Measurements from ENCODE around the gene PCGF2.

PCGF2 gene

DNA sequence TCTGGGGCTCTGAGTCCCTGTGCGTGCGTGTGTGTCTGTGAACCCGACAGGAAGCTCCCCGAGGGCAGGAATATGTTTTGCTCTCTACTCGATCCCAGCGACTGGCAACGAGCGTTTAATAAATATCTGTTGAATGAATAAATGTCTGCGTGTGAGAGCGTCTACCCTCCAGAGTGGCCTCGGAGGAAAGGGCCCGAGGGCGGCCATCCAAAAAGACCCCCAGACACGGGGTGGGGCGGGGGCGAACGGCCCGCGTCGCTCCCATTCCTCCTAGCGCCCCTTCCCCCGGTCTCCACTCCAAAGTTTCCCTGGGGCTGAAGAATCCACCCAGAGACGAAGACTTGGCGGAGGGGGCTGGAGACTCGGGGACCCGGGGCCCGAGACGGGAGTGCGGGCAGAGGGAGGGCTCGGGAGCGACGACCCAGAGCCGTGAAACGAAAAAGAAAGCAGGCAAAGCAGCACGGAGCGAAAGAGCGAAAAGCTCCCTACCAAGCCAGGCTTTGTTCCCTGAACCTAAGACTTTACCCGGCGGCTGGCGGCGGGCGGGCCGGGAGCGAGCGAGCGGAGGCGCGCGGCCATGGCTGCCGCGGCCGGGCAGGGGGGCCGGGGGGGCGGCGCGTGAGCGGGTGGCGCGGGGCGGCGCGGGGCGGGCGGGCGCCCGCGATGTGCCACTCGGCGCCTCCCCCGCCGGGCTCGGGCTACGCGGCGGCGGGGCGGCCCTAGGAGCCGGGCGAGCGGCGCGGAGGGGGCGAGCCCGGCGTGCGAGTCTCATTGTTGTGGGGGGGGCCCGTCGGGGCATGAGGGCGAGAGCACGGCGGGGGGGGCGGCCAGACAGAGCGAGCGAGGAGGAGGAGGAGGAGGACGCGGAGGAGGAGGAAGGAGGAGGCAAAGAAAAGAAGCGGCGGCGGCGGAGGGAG lies 43.3 kb downstream of the PCGF2 start, which contains the start of gene MLLT6:
Gene MLLT6, plus strand, starts transcription at position 668 of the 917 bp plus-strand sequence. CDS start 360 bp downstream, outside the sequence.
- peak; percentile 57 to 66 (median 62) for DNase-seq (ENCODE audit: low read depth in 3 of 3, low spot score in 1 of 3)

DNA sequence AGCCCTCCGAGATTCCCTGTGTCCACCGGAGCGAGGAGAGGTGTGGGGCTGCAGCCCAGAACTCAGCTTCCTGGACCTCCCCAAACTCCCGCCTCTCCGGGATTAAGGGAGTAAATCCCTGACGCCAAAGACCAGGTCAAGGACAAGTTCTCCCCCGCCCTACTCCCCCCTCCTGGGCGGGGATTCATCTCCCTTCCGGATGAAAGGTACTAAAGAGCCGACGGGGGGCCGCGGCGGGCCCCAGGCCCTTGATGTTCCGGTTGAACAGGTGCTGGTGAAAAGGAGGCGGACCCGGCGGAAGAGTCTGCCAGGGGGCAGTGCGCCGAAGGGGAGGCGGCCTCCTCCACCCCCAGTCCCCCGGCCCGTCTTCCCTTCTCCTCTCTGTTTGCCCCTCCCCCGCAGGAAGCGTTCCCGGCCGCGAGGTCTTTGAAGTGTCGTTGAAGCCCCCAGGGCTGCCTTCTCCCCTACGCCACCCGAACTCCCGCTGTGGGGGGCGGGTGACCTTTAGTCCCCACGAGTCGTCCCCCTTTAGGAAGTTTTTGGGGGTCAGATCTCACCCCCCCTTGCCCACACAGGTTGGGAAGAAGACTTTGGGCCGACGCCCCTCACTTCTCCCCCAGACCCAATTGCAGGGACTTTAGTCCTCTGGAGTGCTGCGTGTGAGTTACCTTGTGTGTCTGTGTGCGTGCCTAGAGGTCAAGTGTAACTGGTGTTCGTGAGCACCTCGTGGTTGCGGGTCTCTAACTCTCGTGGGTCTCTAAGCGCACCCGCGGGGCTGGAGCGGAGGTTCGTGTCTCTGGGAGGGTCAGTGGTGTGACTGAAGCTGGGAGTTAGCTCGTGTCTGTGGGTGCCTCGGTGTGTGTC lies 44.2 kb downstream of the PCGF2 start:
- DNase-seq (ENCODE audit: low read depth in 3 of 3, low spot score in 1 of 3), result peak in 2 of 3 donors; percentile 30 to 79

DNA sequence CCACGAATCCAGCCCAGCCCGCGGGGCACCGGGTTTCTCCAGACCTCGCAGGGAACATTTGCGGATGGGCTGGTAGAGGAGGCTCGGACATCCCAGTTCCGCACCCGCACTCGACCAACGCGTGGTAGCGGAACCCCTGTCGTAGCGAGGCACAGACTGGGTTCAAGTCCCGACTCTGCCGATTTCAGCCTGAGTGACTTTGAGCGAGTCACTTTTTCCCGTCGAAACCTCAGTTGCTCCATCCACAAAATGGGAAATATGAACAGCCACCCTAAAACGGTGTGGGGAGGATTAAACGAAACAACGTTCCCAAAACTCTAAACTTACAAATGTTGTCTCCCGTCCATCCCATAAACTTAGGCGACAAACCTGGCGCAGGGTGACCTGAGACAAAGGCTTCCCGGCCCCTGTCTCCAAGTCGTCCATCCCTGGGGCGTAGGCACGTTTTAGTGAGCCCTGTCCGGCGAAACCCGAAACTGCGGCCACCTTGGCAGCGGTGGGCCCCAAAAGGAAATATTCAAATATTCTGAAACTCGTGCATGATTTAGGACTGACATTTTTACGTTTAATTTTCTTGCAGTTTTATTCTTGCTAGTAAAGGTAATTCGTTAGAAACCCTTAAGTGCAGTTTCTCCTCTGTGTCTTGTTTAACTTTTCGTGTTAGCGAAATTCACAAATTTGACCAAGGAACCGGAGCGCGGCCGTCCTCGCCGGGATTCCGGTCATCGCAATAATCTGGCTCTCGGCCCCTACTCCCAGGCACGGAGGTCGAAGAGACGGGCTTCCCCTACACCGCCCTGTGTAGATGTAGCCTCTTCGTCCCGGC lies 45.0 kb downstream of the PCGF2 start:
- no peak for DNase-seq (ENCODE audit: low read depth in 3 of 3, low spot score in 1 of 3)

DNA sequence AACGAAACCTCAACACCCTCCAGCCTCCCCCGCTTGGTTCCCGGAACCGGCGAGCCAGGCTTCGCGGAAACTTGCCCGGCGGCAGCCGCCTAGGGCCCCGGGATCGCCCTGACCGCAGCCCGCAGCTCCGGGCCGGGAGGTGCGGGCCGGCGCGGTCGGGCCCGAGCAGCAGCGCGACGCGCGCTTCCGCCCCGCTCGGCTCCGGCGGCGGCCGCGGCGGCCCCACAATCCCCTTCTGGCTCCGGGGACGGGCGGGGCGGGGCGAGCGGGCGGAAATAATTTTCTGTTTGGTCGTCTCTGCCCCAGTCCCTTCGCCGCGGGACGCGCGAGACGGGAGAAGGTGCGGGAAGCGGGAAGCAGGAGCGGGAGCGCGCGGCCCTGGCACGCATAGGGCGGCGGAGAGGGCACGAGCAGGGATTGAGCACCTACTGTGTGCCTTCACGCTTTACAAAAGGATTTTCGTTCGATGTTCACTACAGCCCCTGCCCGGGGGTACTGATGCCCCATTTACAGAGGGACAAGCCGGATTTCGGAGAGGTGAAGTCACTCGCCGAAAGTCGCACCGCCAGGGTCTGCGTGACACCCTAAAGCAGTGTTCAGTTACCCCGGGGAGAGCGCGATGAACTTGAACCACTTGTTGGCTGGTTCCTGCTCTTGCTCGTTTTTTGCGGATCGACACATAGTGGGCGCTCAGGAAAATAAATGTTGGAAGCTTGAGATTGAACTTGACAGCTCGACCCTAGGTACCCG lies 45.8 kb downstream of the PCGF2 start:
- peak; percentile 54 to 67 (median 58) for DNase-seq (ENCODE audit: low read depth in 3 of 3, low spot score in 1 of 3)

DNA sequence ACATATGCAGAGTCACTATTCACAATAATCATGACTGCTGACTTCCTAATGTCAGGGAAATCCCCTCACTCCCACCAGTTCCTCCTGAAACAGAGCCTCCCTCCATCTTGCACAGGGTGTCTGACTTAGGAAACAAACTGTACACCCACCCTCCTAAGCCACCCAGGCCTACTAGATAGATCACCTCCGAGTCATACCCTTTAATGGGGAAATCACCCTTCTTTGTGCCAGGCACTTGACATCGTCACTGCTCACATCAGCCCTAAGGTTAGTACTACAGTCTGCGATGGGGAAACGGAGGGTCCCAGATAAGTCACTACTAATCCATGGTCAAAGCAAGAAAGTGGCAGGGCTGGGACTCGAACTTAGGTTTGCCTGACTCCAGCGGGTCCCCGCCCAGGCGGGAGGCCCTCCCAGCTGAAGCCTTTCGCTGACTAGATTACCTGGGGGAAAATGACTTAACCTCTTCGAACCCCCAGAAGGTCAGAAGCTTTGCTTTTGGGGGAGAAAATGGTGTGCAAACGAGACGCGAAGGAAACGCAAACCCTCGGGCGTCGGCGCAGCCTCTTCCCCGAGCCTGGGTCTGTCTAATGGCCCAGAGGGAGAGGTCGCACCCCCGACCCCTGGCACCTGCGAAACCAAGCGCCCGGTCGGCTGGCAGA lies 46.5 kb downstream of the PCGF2 start:
- DNase-seq (ENCODE audit: low read depth in 3 of 3, low spot score in 1 of 3), result peak in 2 of 3 donors; percentile 26 to 69

DNA sequence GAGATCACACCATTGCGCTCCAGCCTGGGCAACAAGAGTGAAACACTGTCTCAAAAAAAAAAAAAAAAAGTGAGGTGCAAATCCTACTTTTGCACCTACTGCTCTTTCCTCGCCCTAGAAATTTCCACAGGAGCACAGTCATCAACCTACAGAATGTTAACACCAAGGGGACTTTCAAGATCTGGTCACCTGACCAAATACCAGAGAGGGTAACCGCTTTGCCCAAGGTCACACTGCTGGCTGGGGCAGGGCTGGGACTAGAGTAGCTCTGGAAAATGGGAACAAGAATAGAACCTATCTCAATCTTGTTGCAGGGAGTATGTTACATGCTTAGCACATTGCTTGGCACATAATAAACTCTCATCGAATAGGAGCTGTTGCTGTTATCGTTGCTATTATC lies 49.4 kb downstream of the PCGF2 start:
- DNase-seq (ENCODE audit: low read depth in 3 of 3, low spot score in 1 of 3), result no peak

DNA sequence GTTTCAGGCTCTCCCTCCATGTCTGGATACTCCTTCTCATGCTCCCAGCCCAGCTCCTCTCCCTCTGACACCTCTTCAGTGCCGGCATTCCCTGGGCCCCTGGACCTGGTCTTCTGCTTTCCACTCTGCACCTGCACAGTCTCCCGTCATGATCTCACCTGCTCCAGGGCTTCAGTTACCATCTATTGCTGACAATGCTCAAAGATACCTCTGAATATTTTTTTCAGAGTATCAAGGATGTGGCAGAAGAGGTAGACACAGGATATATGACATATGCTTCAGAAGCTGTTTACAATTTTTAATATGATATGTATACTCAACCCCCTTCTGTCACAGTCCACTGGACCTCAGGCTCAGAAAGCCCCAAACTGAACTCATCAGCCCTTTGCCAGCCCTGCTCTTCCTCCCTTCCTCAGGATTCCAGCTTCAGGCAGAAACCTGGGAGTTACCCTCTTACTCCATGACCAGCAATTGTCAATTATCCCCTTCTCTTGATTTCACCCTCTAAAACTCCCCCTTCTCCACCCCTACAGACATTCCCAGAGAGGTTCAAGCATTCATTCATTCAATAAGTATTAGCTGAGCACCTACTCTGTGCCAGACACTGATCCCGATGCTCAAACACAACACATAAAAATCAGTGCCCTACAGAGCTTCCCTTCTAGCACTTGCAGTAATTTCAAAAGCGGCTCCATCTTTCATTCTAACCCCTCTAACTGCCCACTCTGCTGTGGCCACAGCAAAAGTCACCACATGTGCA lies 50.9 kb downstream of the PCGF2 start:
- no peak for DNase-seq (ENCODE audit: low read depth in 3 of 3, low spot score in 1 of 3)

DNA sequence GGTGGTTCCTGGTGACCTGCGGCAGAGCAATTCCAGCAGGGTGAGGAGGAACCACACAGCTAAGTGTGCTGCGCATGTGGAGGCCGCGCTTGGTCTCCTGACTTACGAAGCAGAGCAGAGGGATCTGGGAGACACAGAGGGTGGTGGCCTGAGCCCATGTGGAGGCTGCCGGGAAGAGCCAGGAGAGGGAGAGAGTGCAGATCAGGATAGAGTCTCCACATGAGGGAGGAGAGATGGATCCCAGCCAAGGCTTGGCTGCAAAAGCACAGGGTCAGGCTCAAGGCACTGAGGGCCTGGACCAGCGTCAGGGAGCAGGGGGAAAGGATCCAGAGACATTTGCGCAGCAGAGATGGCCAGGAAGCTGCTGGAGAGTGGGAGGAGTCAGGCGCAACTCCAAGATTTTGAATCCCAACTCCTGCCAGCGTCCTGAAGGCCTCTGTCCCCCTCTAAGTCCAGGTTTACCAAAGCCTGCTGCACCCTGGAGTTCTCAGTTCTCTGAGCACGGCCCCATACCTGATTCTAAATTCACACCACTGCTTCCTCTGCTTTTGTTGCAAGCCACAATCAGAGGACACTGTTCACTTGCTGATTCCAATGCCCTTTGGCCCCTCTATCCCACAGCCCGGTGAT lies 54.3 kb downstream of the PCGF2 start:
- DNase-seq (ENCODE audit: low read depth in 3 of 3, low spot score in 1 of 3), result no peak

DNA sequence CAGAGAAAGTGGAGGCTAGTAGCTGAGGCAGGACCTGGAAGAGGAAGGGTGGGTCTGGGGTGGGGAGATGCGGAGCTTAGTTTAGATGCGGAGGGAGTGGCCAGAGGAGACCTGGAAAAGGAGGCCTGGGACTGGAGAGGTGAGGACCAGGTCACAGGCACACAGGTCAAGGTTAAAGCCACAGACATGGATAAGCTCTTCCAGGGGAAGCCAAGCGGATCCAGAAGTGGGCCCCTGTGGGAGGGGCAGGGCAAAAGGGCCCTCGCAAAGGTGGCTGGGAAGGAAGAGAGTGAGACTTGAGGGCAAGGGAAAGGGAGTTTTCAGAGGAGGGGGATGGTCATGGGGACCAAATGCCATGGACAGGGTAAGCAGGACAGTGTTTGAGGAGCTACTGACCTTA lies 57.0 kb downstream of the PCGF2 start:
- DNase-seq (ENCODE audit: low read depth in 3 of 3, low spot score in 1 of 3), result no peak

DNA sequence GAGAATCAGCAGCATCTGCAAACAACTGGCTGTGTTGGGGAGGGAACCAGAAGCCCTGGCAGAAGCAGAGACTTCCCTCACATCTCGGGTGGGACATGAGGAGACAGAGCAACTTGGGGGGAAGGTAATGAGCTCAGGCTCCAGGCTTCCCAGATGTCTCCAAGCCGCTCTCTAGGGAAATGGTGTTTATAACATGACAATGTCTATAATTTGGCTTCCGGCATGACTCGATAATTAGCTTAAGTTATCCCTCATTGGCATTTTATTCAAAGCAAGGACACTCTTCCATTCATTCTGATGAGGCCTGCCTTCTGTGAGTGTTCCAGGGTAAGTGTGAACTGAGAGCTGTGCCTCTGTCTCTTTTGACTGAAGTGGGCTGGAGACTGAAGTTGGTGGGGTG lies 57.8 kb downstream of the PCGF2 start:
- no peak for DNase-seq (ENCODE audit: low read depth in 3 of 3, low spot score in 1 of 3)

DNA sequence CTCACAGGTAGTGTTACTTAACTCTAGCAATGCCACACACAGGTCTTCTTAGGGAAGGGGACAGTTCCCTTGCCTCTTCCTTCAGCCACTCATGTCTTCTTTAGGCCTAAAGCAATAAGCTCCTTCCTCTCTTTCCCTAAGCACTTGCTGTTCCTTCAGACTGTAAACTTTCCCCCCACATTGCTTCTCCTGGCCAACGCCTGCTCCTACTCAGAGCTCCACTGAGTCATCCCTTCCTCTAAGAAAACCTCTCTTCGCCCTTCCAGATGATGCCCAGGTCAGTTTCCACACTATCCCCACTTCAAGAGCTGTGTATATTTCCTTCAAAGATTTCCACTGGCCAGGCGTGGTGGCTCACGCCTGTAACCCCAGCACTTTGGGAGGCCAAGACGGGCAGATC lies 60.9 kb downstream of the PCGF2 start:
- DNase-seq (ENCODE audit: low read depth in 3 of 3, low spot score in 1 of 3), result no peak

DNA sequence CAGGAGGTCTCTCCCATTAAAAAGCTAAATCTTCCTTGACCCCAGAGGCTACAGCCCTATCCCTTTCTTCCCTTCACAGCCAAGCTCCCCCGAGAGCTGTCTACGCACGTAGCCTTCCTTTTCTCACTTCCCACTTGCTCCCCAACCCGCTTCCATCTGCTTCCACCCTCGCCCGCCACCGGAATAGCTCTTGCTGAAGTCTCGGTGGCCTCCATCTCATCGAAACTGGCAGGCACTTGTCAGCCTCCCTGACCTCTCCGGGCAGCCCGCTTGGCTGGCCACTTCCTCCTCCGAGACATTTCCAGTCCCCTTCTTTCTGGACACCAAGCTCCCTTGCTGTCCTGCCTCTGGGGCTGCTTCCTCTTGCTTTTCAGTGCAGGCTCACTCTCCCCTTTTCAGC lies 62.6 kb downstream of the PCGF2 start:
- no peak for DNase-seq (ENCODE audit: low read depth in 3 of 3, low spot score in 1 of 3)
